ENCODE measurements around the gene BFSP1. TPM values are rescaled to one million over a fixed set of nuclear protein-coding genes. Genes with fewer than 3 reads are reported as not detected.

Gene BFSP1
- total and polyA plus RNA-seq, 2 experiments from 2014 or later, result 2.7 to 4.9 TPM

DNA sequence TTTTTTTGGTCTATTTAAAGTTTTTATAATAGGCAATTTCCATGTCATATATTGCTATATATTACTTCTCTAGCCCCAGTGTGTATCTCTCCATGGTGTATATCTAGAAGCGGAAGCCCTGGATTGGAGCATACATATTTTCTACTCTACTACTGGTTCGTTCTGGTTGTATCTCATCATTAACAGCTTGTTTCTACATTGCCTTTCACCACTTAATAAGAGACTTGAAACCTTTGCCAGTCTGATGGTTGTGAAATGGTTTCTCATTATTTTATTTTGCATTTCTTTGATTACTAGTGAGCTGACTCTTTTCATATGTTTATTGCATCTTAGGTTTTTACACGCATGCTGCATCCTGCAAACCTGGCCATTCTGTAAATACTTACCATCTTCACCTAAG lies 42.3 kb upstream of the BFSP1 start:
- Histone ChIP-seq H3K36me3 (ENCODE audit: insufficient read depth) (no peaks in the 10 kb centered on the region), H3F3A (replicated peaks; ENCODE audit: low read depth) (peaks cover 4% of the 10 kb centered on the region; the same call in 1 of the 2 replicates), H3K4me1 (ENCODE audit: insufficient read depth) (peaks cover 66% of the 10 kb centered on the region), H3K79me2 (replicated peaks; ENCODE audit: insufficient read depth) (peaks cover 81% of the 10 kb centered on the region), H4K20me1 (replicated peaks; ENCODE audit: insufficient read depth) (peaks cover 3% of the 10 kb centered on the region), H3K27ac (ENCODE audit: low read depth) (peak overlapping the region; percentile 24; the same call in 1 of the 2 replicates), H3K27me3 (ENCODE audit: insufficient read depth) (no peaks in the 10 kb centered on the region), H2AFZ (no peak overlapping the region), H3K4me3 (peak overlapping the region; percentile 77), H3K4me2 (peak overlapping the region; percentile 90), H3K9me2 (ENCODE audit: insufficient read depth) (no peaks in the 10 kb centered on the region)
- TF ChIP-seq CREB1 (CRISPR knock-in tag; IDR thresholded peaks at IDR 0.05; ENCODE audit: low read depth) (no peak), NANOG (IDR thresholded peaks at IDR 0.05; ENCODE audit: borderline replicate concordance) (peak; percentile 91)
- Mint-ChIP-seq H3K36me3 (ENCODE audit: low read depth) (peaks cover 4% of the 10 kb centered on the region; the same call in 1 of the 3 replicates), H3K9me3 (no peaks in the 10 kb centered on the region), H3K27me3 (ENCODE audit: insufficient read depth, low read depth, poor library complexity) (peaks cover 6% of the 10 kb centered on the region), H3K4me1 (peaks cover 50% of the 10 kb centered on the region), H3K27ac (0 out of 2 replicates have a peak overlapping the region, but pooled peaks have one; percentile 0), H3K4me3 (peak overlapping the region; percentile 57)
- DNase-seq (ENCODE audit: low spot score) (no peak), ATAC-seq (no peak)

- H3K9me3 Mint-ChIP-seq, result no peaks in the 10 kb centered on the region
- H3K4me1 Mint-ChIP-seq, result peaks cover 57% of the 10 kb centered on the region
- H3K27ac Mint-ChIP-seq, result peak overlapping the region; percentile 34
- peaks cover 3% of the 10 kb centered on the region for H4K20me1 ChIP-seq (replicated peaks; ENCODE audit: insufficient read depth)
- no peaks in the 10 kb centered on the region for H3K27me3 ChIP-seq (ENCODE audit: insufficient read depth)
- peaks cover 80% of the 10 kb centered on the region for H3K79me2 ChIP-seq (replicated peaks; ENCODE audit: insufficient read depth)
- H3K4me3 ChIP-seq, result peak overlapping the region; percentile 77
- H3K9me2 ChIP-seq (ENCODE audit: insufficient read depth), result no peaks in the 10 kb centered on the region
- TF ChIP-seq ETS1 (IDR thresholded peaks at IDR 0.05) (no peak), CREB1 (CRISPR knock-in tag; IDR thresholded peaks at IDR 0.05; ENCODE audit: low read depth) (no peak), JUNB (IDR thresholded peaks at IDR 0.05; ENCODE audit: unreplicated experiment) (no peak), ZNF331 (CRISPR knock-in tag; IDR thresholded peaks at IDR 0.05; ENCODE audit: low read depth) (no peak)
- TF ChIP-seq, protein P1, sequence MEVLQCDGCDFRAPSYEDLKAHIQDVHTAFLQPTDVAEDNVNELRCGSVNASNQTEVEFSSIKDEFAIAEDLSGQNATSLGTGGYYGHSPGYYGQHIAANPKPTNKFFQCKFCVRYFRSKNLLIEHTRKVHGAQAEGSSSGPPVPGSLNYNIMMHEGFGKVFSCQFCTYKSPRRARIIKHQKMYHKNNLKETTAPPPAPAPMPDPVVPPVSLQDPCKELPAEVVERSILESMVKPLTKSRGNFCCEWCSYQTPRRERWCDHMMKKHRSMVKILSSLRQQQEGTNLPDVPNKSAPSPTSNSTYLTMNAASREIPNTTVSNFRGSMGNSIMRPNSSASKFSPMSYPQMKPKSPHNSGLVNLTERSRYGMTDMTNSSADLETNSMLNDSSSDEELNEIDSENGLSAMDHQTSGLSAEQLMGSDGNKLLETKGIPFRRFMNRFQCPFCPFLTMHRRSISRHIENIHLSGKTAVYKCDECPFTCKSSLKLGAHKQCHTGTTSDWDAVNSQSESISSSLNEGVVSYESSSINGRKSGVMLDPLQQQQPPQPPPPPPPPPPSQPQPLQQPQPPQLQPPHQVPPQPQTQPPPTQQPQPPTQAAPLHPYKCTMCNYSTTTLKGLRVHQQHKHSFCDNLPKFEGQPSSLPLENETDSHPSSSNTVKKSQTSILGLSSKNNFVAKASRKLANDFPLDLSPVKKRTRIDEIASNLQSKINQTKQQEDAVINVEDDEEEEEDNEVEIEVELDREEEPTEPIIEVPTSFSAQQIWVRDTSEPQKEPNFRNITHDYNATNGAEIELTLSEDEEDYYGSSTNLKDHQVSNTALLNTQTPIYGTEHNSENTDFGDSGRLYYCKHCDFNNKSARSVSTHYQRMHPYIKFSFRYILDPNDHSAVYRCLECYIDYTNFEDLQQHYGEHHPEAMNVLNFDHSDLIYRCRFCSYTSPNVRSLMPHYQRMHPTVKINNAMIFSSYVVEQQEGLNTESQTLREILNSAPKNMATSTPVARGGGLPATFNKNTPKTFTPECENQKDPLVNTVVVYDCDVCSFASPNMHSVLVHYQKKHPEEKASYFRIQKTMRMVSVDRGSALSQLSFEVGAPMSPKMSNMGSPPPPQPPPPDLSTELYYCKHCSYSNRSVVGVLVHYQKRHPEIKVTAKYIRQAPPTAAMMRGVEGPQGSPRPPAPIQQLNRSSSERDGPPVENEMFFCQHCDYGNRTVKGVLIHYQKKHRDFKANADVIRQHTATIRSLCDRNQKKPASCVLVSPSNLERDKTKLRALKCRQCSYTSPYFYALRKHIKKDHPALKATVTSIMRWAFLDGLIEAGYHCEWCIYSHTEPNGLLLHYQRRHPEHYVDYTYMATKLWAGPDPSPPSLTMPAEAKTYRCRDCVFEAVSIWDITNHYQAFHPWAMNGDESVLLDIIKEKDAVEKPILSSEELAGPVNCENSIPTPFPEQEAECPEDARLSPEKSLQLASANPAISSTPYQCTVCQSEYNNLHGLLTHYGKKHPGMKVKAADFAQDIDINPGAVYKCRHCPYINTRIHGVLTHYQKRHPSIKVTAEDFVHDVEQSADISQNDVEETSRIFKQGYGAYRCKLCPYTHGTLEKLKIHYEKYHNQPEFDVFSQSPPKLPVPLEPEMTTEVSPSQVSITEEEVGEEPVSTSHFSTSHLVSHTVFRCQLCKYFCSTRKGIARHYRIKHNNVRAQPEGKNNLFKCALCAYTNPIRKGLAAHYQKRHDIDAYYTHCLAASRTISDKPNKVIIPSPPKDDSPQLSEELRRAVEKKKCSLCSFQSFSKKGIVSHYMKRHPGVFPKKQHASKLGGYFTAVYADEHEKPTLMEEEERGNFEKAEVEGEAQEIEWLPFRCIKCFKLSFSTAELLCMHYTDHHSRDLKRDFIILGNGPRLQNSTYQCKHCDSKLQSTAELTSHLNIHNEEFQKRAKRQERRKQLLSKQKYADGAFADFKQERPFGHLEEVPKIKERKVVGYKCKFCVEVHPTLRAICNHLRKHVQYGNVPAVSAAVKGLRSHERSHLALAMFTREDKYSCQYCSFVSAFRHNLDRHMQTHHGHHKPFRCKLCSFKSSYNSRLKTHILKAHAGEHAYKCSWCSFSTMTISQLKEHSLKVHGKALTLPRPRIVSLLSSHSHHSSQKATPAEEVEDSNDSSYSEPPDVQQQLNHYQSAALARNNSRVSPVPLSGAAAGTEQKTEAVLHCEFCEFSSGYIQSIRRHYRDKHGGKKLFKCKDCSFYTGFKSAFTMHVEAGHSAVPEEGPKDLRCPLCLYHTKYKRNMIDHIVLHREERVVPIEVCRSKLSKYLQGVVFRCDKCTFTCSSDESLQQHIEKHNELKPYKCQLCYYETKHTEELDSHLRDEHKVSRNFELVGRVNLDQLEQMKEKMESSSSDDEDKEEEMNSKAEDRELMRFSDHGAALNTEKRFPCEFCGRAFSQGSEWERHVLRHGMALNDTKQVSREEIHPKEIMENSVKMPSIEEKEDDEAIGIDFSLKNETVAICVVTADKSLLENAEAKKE (CRISPR knock-in tag; IDR thresholded peaks at IDR 0.05), result no peak
- TF ChIP-seq, protein P2, sequence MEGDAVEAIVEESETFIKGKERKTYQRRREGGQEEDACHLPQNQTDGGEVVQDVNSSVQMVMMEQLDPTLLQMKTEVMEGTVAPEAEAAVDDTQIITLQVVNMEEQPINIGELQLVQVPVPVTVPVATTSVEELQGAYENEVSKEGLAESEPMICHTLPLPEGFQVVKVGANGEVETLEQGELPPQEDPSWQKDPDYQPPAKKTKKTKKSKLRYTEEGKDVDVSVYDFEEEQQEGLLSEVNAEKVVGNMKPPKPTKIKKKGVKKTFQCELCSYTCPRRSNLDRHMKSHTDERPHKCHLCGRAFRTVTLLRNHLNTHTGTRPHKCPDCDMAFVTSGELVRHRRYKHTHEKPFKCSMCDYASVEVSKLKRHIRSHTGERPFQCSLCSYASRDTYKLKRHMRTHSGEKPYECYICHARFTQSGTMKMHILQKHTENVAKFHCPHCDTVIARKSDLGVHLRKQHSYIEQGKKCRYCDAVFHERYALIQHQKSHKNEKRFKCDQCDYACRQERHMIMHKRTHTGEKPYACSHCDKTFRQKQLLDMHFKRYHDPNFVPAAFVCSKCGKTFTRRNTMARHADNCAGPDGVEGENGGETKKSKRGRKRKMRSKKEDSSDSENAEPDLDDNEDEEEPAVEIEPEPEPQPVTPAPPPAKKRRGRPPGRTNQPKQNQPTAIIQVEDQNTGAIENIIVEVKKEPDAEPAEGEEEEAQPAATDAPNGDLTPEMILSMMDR (conservative IDR thresholded peaks at IDR 0.05; ENCODE audit: low read depth in 2 of 2), result no peak
- H3K4me2 ChIP-seq, result peak overlapping the region; percentile 90
- H3K36me3 Mint-ChIP-seq (ENCODE audit: low read depth), result peaks cover 10% of the 10 kb centered on the region; the same call in 2 of the 3 replicates
- no peak overlapping the region for H2AFZ ChIP-seq
- H3F3A ChIP-seq (replicated peaks; ENCODE audit: low read depth), result peaks cover 9% of the 10 kb centered on the region
- peaks cover 78% of the 10 kb centered on the region for H3K4me1 ChIP-seq (ENCODE audit: insufficient read depth)
- ATAC-seq (no peak), DNase-seq (ENCODE audit: low spot score) (no peak)
- H3K36me3 ChIP-seq (ENCODE audit: insufficient read depth), result no peaks in the 10 kb centered on the region
- peak overlapping the region; percentile 86 for H3K4me3 Mint-ChIP-seq
- peak overlapping the region; percentile 4; the same call in 1 of the 2 replicates for H3K27ac ChIP-seq (ENCODE audit: low read depth)
- peaks cover 15% of the 10 kb centered on the region for H3K27me3 Mint-ChIP-seq (ENCODE audit: insufficient read depth, low read depth, poor library complexity)
These were observed 41.0 kb upstream of the BFSP1 start for GRCh38 chr20:17572034-17572638.
